ENCODE results near the gene EIF4G3.

Gene EIF4G3

GRCh38 chr1:20775700-20776099, 401.0 kb downstream of the EIF4G3 start:
- no peak overlapping the region for H3K9ac ChIP-seq (ENCODE audit: low read length)
- no peak overlapping the region for H3K27ac ChIP-seq (ENCODE audit: low read depth, low read length)
- H3K9me2 ChIP-seq (replicated peaks; ENCODE audit: insufficient read depth, low read length), result no peaks in the 10 kb centered on the region
- H3K4me2 ChIP-seq (ENCODE audit: low read depth, low read length, poor library complexity, severe bottlenecking), result no peak overlapping the region
- peaks cover 85% of the 10 kb centered on the region for H3K36me3 ChIP-seq (ENCODE audit: low read length)
- H3K4me3 ChIP-seq (ENCODE audit: insufficient read depth, low read length, poor library complexity, severe bottlenecking), result no peak overlapping the region
- H3F3A ChIP-seq (ENCODE audit: insufficient read depth), result peaks cover 9% of the 10 kb centered on the region; the same call in 1 of the 2 replicates
- peaks cover 30% of the 10 kb centered on the region for H4K20me1 ChIP-seq (ENCODE audit: low read depth, low read length)
- TF ChIP-seq EZH2phosphoT487 (conservative IDR thresholded peaks at IDR 0.05; ENCODE audit: low read length) (no peak), CTCF (IDR thresholded peaks at IDR 0.05; ENCODE audit: insufficient read depth, low read length, poor library complexity, severe bottlenecking) (no peak)
- no peaks in the 10 kb centered on the region for H3K27me3 ChIP-seq (ENCODE audit: low read length)
- no peak overlapping the region for H2AFZ ChIP-seq (ENCODE audit: low read depth, low read length, severe bottlenecking)
- H3K79me2 ChIP-seq (ENCODE audit: insufficient read depth, low read length), result peaks cover 64% of the 10 kb centered on the region
- no peaks in the 10 kb centered on the region for H3K9me3 ChIP-seq (ENCODE audit: insufficient read depth, low read length)

GRCh38 chr1:20771780-20772179, 404.9 kb downstream of the EIF4G3 start:
- Histone ChIP-seq H3K27ac (ENCODE audit: low read depth, low read length) (no peak overlapping the region), H3K9ac (ENCODE audit: low read length) (no peak overlapping the region), H3K36me3 (ENCODE audit: low read length) (peaks cover 89% of the 10 kb centered on the region), H3K79me2 (ENCODE audit: insufficient read depth, low read length) (peaks cover 27% of the 10 kb centered on the region), H3F3A (ENCODE audit: insufficient read depth) (peaks cover 10% of the 10 kb centered on the region; the same call in 1 of the 2 replicates), H2AFZ (ENCODE audit: low read depth, low read length, severe bottlenecking) (no peak overlapping the region), H4K20me1 (ENCODE audit: low read depth, low read length) (peaks cover 11% of the 10 kb centered on the region; the same call in 1 of the 2 replicates), H3K9me2 (replicated peaks; ENCODE audit: insufficient read depth, low read length) (no peaks in the 10 kb centered on the region), H3K9me3 (ENCODE audit: insufficient read depth, low read length) (no peaks in the 10 kb centered on the region), H3K27me3 (ENCODE audit: low read length) (no peaks in the 10 kb centered on the region), H3K4me2 (ENCODE audit: low read depth, low read length, poor library complexity, severe bottlenecking) (no peak overlapping the region), H3K4me3 (ENCODE audit: insufficient read depth, low read length, poor library complexity, severe bottlenecking) (no peak overlapping the region)
- no peak for TF ChIP-seq EZH2phosphoT487 (conservative IDR thresholded peaks at IDR 0.05; ENCODE audit: low read length)
- TF ChIP-seq CTCF (IDR thresholded peaks at IDR 0.05; ENCODE audit: insufficient read depth, low read length, poor library complexity, severe bottlenecking), result no peak

DNA sequence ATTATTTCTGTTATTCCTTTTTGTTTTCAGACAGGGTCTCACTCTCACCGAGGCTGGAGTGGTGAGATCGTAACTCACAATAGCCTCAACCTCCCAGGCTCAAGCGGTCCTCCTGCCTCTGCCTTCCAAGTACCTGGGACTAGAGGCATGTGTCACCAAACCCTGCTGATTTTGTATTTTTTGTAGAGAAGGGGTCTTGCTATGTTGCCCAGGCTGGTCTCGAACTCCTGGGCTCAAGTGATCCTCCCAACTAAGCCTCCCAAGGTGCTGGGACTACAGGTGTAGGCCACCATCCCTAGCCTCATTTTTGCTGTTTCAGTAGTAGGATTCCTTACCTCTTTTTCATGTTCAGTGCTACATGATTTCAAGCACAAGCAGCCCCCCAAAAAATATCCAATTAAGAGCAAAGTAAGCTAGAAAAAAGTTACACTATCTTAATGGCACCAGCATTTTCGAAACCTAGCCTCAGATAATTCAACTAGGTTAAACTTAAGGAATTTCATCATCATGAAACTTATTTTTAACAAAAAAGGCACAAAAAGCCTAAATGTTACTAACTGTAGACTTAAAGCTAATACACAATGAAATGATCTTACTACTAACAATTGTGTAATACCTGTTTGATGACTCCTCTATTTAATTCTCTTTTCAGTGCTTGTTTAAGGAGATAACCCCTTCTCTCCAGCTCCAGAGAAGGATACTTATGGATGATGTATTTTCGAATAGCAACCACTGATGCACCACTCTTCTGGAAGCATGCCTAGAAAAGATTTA, 406.2 kb downstream of the EIF4G3 start:
- H3K4me2 ChIP-seq (ENCODE audit: low read depth, low read length, poor library complexity, severe bottlenecking), result no peak overlapping the region

More for the DNA sequence above, 406.2 kb downstream of the EIF4G3 start:
- no peak overlapping the region for H2AFZ ChIP-seq (ENCODE audit: low read depth, low read length, severe bottlenecking)
- peaks cover 86% of the 10 kb centered on the region for H3K36me3 ChIP-seq (ENCODE audit: low read length)
- no peak for TF ChIP-seq EZH2phosphoT487 (conservative IDR thresholded peaks at IDR 0.05; ENCODE audit: low read length)
- no peak for TF ChIP-seq CTCF (IDR thresholded peaks at IDR 0.05; ENCODE audit: insufficient read depth, low read length, poor library complexity, severe bottlenecking)
- H3K27me3 ChIP-seq (ENCODE audit: low read length), result no peaks in the 10 kb centered on the region
- H3K79me2 ChIP-seq (ENCODE audit: insufficient read depth, low read length), result peaks cover 18% of the 10 kb centered on the region
- H3F3A ChIP-seq (ENCODE audit: insufficient read depth), result peaks cover 6% of the 10 kb centered on the region; the same call in 1 of the 2 replicates
- no peak overlapping the region for H3K4me3 ChIP-seq (ENCODE audit: insufficient read depth, low read length, poor library complexity, severe bottlenecking)
- 0 out of 2 replicates have a peak, but pooled peaks cover 4% of the 10 kb centered on the region for H4K20me1 ChIP-seq (ENCODE audit: low read depth, low read length)
- no peaks in the 10 kb centered on the region for H3K9me2 ChIP-seq (replicated peaks; ENCODE audit: insufficient read depth, low read length)
- H3K9ac ChIP-seq (ENCODE audit: low read length), result no peak overlapping the region
- H3K27ac ChIP-seq (ENCODE audit: low read depth, low read length), result no peak overlapping the region
- H3K9me3 ChIP-seq (ENCODE audit: insufficient read depth, low read length), result no peaks in the 10 kb centered on the region
